Measurements from ENCODE around the gene KRTAP2-2. TPM values are rescaled to one million over a fixed set of nuclear protein-coding genes. Genes with fewer than 3 reads are reported as not detected.
"Not testable (repeated sequence)": the region's sequence is repeated elsewhere in the genome, so short reads cannot be mapped to it uniquely, and the experiment has no call there.

The KRTAP2-2 gene
- total and polyA plus RNA-seq, 2 donors (not counting 1 experiment from before 2014, with no cell fraction given) = not detected

- Histone ChIP-seq H3K27me3 (ENCODE audit: control insufficient read depth, insufficient read depth, low read length) (no peaks in the 10 kb centered on the region), H3K4me2 (ENCODE audit: extremely low read depth, insufficient read depth, low read length) (no peak overlapping the region), H3K9me3 (ENCODE audit: control insufficient read depth, insufficient read depth, low read depth, low read length) (no peaks in the 10 kb centered on the region), H3K27ac (ENCODE audit: insufficient read depth, low read length) (no peak overlapping the region), H3K4me3 (replicated peaks in 1 of 4; ENCODE audit: control extremely low read depth in 1 of 4, insufficient read depth in 1 of 4, low read depth in 3 of 4, low read length in 4 of 4) (no peak overlapping the region), H4K20me1 (ENCODE audit: control insufficient read depth, extremely low read depth, insufficient read depth, low read length) (no peaks in the 10 kb centered on the region), H3K4me1 (ENCODE audit: control insufficient read depth, extremely low read depth, insufficient read depth, low read length) (peaks cover 42% of the 10 kb centered on the region), H3K9ac (ENCODE audit: insufficient read depth, low read length) (no peak overlapping the region), H3K79me2 (ENCODE audit: control insufficient read depth, insufficient read depth, low read length) (no peaks in the 10 kb centered on the region), H3K36me3 (ENCODE audit: control insufficient read depth, insufficient read depth, low read length) (no peaks in the 10 kb centered on the region), H2AFZ (ENCODE audit: low read length) (no peak overlapping the region)
- TF ChIP-seq, protein P1, sequence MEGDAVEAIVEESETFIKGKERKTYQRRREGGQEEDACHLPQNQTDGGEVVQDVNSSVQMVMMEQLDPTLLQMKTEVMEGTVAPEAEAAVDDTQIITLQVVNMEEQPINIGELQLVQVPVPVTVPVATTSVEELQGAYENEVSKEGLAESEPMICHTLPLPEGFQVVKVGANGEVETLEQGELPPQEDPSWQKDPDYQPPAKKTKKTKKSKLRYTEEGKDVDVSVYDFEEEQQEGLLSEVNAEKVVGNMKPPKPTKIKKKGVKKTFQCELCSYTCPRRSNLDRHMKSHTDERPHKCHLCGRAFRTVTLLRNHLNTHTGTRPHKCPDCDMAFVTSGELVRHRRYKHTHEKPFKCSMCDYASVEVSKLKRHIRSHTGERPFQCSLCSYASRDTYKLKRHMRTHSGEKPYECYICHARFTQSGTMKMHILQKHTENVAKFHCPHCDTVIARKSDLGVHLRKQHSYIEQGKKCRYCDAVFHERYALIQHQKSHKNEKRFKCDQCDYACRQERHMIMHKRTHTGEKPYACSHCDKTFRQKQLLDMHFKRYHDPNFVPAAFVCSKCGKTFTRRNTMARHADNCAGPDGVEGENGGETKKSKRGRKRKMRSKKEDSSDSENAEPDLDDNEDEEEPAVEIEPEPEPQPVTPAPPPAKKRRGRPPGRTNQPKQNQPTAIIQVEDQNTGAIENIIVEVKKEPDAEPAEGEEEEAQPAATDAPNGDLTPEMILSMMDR (conservative IDR thresholded peaks at IDR 0.05 in 1 of 2, IDR thresholded peaks at IDR 0.05 in 1 of 2; ENCODE audit: low read depth in 1 of 2, low read length in 2 of 2) = no peak
- TF ChIP-seq EZH2 (IDR thresholded peaks at IDR 0.05; ENCODE audit: low read length, missing control alignments) = no peak
- DNase-seq (ENCODE audit: low read depth in 2 of 2) = no peak
These were observed 8.4 kb upstream of the KRTAP2-2 start for GRCh38 chr17:41063449-41063848.

GRCh38 chr17:41061964-41062363, 6.9 kb upstream of the KRTAP2-2 start:
- Histone ChIP-seq H2AFZ (ENCODE audit: low read length) (no peak overlapping the region), H3K27me3 (ENCODE audit: control insufficient read depth, insufficient read depth, low read length) (no peaks in the 10 kb centered on the region), H3K4me1 (ENCODE audit: control insufficient read depth, extremely low read depth, insufficient read depth, low read length) (peaks cover 41% of the 10 kb centered on the region), H3K9ac (ENCODE audit: insufficient read depth, low read length) (no peak overlapping the region), H3K4me3 (replicated peaks in 1 of 4; ENCODE audit: control extremely low read depth in 1 of 4, insufficient read depth in 1 of 4, low read depth in 3 of 4, low read length in 4 of 4) (no peak overlapping the region), H3K9me3 (ENCODE audit: control insufficient read depth, insufficient read depth, low read depth, low read length) (no peaks in the 10 kb centered on the region), H3K79me2 (ENCODE audit: control insufficient read depth, insufficient read depth, low read length) (no peaks in the 10 kb centered on the region), H4K20me1 (ENCODE audit: control insufficient read depth, extremely low read depth, insufficient read depth, low read length) (no peaks in the 10 kb centered on the region), H3K4me2 (ENCODE audit: extremely low read depth, insufficient read depth, low read length) (no peak overlapping the region), H3K36me3 (ENCODE audit: control insufficient read depth, insufficient read depth, low read length) (no peaks in the 10 kb centered on the region), H3K27ac (ENCODE audit: insufficient read depth, low read length) (peak overlapping the region; percentile 77)
- DNase-seq (ENCODE audit: low read depth in 2 of 2) = peak; percentile 47 to 99
- no peak for TF ChIP-seq EZH2 (IDR thresholded peaks at IDR 0.05; ENCODE audit: low read length, missing control alignments)
- TF ChIP-seq, protein P1 (conservative IDR thresholded peaks at IDR 0.05 in 1 of 2, IDR thresholded peaks at IDR 0.05 in 1 of 2; ENCODE audit: low read depth in 1 of 2, low read length in 2 of 2) = no peak

- Histone ChIP-seq H2AFZ (ENCODE audit: low read length) (no peak within 1 kb of the TSS), H3K27me3 (ENCODE audit: control insufficient read depth, insufficient read depth, low read length) (no peaks in the 10 kb centered on the region), H3K4me2 (ENCODE audit: extremely low read depth, insufficient read depth, low read length) (peak within 1 kb of the TSS; percentile 32), H3K4me3 (replicated peaks in 1 of 4; ENCODE audit: control extremely low read depth in 1 of 4, insufficient read depth in 1 of 4, low read depth in 3 of 4, low read length in 4 of 4) (no peak within 1 kb of the TSS), H3K9ac (ENCODE audit: insufficient read depth, low read length) (peak within 1 kb of the TSS; percentile 32), H3K79me2 (ENCODE audit: control insufficient read depth, insufficient read depth, low read length) (no peaks in the 10 kb centered on the region), H3K36me3 (ENCODE audit: control insufficient read depth, insufficient read depth, low read length) (no peaks in the 10 kb centered on the region), H3K9me3 (ENCODE audit: control insufficient read depth, insufficient read depth, low read depth, low read length) (no peaks in the 10 kb centered on the region), H3K4me1 (ENCODE audit: control insufficient read depth, extremely low read depth, insufficient read depth, low read length) (peaks cover 31% of the 10 kb centered on the region), H3K27ac (ENCODE audit: insufficient read depth, low read length) (peak within 1 kb of the TSS; percentile 77), H4K20me1 (ENCODE audit: control insufficient read depth, extremely low read depth, insufficient read depth, low read length) (no peaks in the 10 kb centered on the region)
- DNase-seq (ENCODE audit: low read depth in 2 of 2) = peak; percentile 52 to 99
- TF ChIP-seq EZH2 (IDR thresholded peaks at IDR 0.05; ENCODE audit: low read length, missing control alignments) = no peak
- TF ChIP-seq, protein P1 (conservative IDR thresholded peaks at IDR 0.05 in 1 of 2, IDR thresholded peaks at IDR 0.05 in 1 of 2; ENCODE audit: low read depth in 1 of 2, low read length in 2 of 2) = no peak
These were observed 5.1 kb upstream of the KRTAP2-2 start, which contains the start of gene KRTAP2-3 for GRCh38 chr17:41060052-41060604. KRTAP2-3 (minus strand) TSS chr17:41060114; CDS start chr17:41060050, 64 bp downstream.

GRCh38 chr17:41059276-41060051, 4.4 kb upstream of the KRTAP2-2 start:
- H3K27me3 ChIP-seq (ENCODE audit: control insufficient read depth, insufficient read depth, low read length); H3K79me2 ChIP-seq (ENCODE audit: control insufficient read depth, insufficient read depth, low read length); H3K36me3 ChIP-seq (ENCODE audit: control insufficient read depth, insufficient read depth, low read length); H2AFZ ChIP-seq (ENCODE audit: low read length); H4K20me1 ChIP-seq (ENCODE audit: control insufficient read depth, extremely low read depth, insufficient read depth, low read length); H3K9ac ChIP-seq (ENCODE audit: insufficient read depth, low read length); H3K9me3 ChIP-seq (ENCODE audit: control insufficient read depth, insufficient read depth, low read depth, low read length); H3K4me3 ChIP-seq (replicated peaks in 1 of 4; ENCODE audit: control extremely low read depth in 1 of 4, insufficient read depth in 1 of 4, low read depth in 3 of 4, low read length in 4 of 4): not testable (repeated sequence)
- H3K4me1 ChIP-seq (ENCODE audit: control insufficient read depth, extremely low read depth, insufficient read depth, low read length) = peaks cover 31% of the 10 kb centered on the region
- peak overlapping the region; percentile 32 for H3K4me2 ChIP-seq (ENCODE audit: extremely low read depth, insufficient read depth, low read length)
- peak overlapping the region; percentile 77 for H3K27ac ChIP-seq (ENCODE audit: insufficient read depth, low read length)
- DNase-seq (ENCODE audit: low read depth in 2 of 2) = peak; percentile 21 to 92
